Transverse colon (tissue), 4 donors: ENCODE results near the gene HSPH1.

Experiments
- EP300 ChIP-seq: sonication (generic); formaldehyde crosslinking; IDR thresholded peaks from one replicate; pipeline ENCODE4 v1.6.1; 2017; ENCODE audit warnings: antibody characterized with exemption, low read depth
- POLR2A ChIP-seq: fragments of 450-650 bp; IDR thresholded peaks from one replicate; pipeline ENCODE4 v1.6.1; 2016; ENCODE audit warnings: antibody characterized with exemption, mild to moderate bottlenecking, moderate library complexity
- POLR2AphosphoS5 ChIP-seq, 3 donors: sonication (generic); formaldehyde crosslinking; IDR thresholded peaks; one replicate each; pipeline ENCODE4 v1.6.1; 2016; ENCODE audit warnings: antibody characterized with exemption in 3 of 3
- TF ChIP-seq, protein P1 (sequence below), 5 experiments: fragments of 200-600 bp in 3 of 5; fragments of 450-650 bp in 2 of 5; sonication (generic) in 3 of 5; IDR thresholded peaks; 1 replicate in 2 of 5; 2 replicates in 3 of 5; pipeline ENCODE4 v1.5.1; 2016 to 2017; ENCODE audit warnings: antibody characterized with exemption in 5 of 5, inconsistent platforms in 3 of 5, mild to moderate bottlenecking in 2 of 5, moderate library complexity in 1 of 5

DNA sequence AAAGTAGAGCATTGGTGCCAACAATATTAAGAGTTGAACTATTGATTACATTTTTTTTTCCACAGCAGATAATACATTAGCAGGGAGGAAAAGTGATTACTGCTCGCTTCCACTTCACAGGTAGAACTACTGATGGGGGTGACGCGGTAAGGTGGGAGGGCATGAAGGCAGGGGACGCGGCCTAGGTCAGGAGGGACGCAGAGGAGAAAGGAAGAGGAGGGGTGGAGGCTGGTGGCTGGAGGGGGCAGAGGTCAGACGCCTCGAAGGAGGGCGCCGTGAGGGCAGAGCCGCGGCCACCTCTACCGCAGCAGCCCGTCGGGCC lies 37.8 kb upstream of the HSPH1 start:
- TF ChIP-seq, protein P1, sequence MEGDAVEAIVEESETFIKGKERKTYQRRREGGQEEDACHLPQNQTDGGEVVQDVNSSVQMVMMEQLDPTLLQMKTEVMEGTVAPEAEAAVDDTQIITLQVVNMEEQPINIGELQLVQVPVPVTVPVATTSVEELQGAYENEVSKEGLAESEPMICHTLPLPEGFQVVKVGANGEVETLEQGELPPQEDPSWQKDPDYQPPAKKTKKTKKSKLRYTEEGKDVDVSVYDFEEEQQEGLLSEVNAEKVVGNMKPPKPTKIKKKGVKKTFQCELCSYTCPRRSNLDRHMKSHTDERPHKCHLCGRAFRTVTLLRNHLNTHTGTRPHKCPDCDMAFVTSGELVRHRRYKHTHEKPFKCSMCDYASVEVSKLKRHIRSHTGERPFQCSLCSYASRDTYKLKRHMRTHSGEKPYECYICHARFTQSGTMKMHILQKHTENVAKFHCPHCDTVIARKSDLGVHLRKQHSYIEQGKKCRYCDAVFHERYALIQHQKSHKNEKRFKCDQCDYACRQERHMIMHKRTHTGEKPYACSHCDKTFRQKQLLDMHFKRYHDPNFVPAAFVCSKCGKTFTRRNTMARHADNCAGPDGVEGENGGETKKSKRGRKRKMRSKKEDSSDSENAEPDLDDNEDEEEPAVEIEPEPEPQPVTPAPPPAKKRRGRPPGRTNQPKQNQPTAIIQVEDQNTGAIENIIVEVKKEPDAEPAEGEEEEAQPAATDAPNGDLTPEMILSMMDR (IDR thresholded peaks at IDR 0.05), result peak in 2 of 5 experiments; percentile 29 to 77
- TF ChIP-seq EP300, result no peak
- no peak for TF ChIP-seq POLR2AphosphoS5 (IDR thresholded peaks at IDR 0.05)
- no peak for TF ChIP-seq POLR2A
